ENCODE measurements around the gene LAYN. TPM values are rescaled to one million over a fixed set of nuclear protein-coding genes. Genes with fewer than 3 reads are reported as not detected.

The LAYN gene, protein sequence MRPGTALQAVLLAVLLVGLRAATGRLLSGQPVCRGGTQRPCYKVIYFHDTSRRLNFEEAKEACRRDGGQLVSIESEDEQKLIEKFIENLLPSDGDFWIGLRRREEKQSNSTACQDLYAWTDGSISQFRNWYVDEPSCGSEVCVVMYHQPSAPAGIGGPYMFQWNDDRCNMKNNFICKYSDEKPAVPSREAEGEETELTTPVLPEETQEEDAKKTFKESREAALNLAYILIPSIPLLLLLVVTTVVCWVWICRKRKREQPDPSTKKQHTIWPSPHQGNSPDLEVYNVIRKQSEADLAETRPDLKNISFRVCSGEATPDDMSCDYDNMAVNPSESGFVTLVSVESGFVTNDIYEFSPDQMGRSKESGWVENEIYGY
- 10 to 100 TPM in 1 of 2 experiments, 1 to 10 TPM in 1; 5.6 to 40.1 TPM for total RNA-seq

DNA sequence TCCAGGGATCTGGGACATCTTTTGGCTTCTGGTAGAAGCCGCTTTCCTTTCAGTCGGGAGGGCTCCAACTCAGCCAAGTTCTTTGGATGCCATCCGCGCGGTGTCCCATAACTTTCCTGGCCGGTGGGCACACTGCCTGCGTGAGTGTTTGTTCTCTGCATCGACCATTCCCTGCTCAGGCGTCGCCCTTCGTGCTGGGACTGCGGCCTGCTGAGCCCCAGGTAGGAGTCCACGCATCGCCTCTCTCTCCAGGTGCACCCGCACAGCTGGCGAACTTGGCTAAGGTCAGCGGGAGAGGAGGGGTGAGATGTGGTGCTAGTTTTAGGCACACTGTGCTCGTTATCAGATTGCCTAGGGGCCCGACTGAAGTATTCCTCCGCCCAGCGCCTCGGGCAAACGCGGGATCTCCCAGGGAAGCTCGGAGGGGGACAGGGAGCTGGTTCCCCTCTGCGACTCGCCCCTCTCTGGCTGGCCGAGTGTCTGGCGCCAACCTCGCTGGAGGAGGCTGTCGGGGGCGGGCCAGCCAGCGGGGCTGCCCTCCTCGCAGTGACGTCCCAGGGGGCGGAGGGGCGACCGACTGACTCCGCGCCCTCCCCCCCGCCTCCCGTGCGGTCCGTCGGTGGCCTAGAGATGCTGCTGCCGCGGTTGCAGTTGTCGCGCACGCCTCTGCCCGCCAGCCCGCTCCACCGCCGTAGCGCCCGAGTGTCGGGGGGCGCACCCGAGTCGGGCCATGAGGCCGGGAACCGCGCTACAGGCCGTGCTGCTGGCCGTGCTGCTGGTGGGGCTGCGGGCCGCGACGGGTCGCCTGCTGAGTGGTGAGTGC is at the start of gene LAYN:
Gene LAYN, plus strand, starts transcription at position 607 of the 823 bp plus-strand sequence. Its CDS starts 124 bp downstream, at position 731.
- ATAC-seq (peak; percentile 50), DNase-seq (peak; percentile 59)
- Mint-ChIP-seq H3K4me1 (peaks cover 36% of the 10 kb centered on the region), H3K36me3 (peaks cover 7% of the 10 kb centered on the region), H3K27me3 (peaks cover 83% of the 10 kb centered on the region), H3K9me3 (ENCODE audit: low read depth) (no peaks in the 10 kb centered on the region), H3K4me3 (peak within 1 kb of the TSS; percentile 63), H3K27ac (peak within 1 kb of the TSS; percentile 84)
- CTCF ChIA-PET, result interaction anchor here (1.7 to 2.5 kb wide), 3 partner anchors 9 to 111 kb away, joined by 3 to 9 read pairs (median 5); no protein-coding TSS in a partner anchor

DNA sequence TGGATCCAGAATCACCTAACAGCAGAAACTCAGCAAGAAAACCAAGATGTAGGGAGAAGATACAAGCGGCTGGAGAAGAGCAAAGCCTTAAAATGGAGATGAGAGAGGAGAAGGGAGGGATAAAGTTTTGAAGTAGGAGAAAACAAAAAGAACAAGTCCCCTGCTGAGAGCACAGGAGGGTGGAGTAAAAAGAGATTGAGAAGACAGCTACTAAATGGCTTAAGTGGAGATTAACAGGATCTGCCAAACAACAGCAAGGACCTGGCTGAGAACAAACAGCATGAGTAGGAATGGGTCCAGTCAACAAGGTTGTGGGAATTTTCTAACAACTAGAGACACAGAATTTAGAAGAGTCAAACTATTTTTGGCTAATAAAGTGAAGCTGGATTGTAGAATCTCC is 46.5 kb upstream of the LAYN start:
- no peak overlapping the region for H3K4me3 Mint-ChIP-seq
- H3K9me3 Mint-ChIP-seq (ENCODE audit: low read depth), result no peaks in the 10 kb centered on the region
- no peaks in the 10 kb centered on the region for H3K4me1 Mint-ChIP-seq
- no peaks in the 10 kb centered on the region for H3K36me3 Mint-ChIP-seq
- no peak overlapping the region for H3K27ac Mint-ChIP-seq
- ATAC-seq (no peak), DNase-seq (no peak)
- CTCF ChIA-PET, result no interaction called here
- peaks cover 67% of the 10 kb centered on the region for H3K27me3 Mint-ChIP-seq

DNA sequence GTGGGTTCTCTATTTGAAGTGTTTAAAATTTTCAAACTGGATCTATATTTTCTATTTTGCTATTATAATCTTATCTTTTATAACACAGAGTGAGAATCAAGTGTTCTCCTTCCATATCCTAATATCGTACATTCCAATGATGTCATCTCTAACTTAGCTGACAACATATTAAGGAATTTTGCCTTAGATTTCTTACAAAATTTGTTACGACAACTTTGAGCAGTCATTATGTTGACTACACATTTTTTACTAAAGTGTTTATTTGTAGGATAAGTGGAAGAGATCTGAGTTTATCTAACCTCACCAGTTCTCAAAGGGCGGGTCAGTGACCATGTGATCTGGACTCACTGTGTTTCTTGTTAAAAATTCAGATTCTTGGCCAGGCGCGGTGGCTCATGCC is 41.0 kb upstream of the LAYN start:
- DNase-seq (no peak), ATAC-seq (no peak)
- Mint-ChIP-seq H3K4me1 (no peaks in the 10 kb centered on the region), H3K4me3 (no peak overlapping the region), H3K9me3 (ENCODE audit: low read depth) (no peaks in the 10 kb centered on the region), H3K27ac (no peak overlapping the region), H3K27me3 (peaks cover 75% of the 10 kb centered on the region), H3K36me3 (no peaks in the 10 kb centered on the region)
- CTCF ChIA-PET, result no interaction called here

DNA sequence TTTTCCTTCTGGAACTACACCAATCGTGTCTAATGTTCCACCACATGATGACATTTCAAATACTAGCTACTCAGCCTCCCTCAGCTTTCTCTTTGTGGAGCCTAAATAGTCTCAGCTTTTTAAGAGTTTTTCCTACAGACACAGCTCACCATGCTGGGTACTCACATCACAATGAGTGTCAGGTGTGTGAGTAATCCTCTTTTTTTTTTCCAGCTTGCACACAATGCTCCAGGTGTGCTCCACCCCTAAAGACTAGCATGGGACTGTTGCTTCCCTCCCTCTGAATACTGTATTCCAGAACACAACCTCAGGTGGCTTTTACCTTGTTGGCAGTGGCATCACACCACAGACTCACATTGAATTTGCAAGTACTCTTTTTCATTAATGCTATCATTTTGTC is 40.0 kb upstream of the LAYN start:
- no peak overlapping the region for H3K4me3 Mint-ChIP-seq

DNA sequence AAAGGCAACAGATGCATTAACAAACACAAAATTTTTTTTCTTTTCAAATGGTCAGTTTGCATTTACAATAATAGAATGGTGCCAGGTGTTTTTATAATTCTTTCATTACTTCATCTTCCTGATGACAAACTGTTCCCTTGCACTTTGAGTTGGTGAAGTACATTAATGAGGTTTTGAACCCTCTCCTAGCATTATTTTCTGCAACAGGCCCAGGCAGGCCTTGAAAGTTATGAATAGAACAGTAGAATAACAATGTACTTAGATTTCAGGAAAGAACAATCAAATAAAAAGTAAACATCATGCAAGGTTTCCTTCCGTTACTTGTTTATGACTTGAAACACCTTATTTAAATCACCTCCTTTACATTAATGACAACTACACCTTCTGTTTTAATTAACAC is 37.9 kb upstream of the LAYN start:
- CTCF ChIA-PET, result no interaction called here
- no peaks in the 10 kb centered on the region for H3K4me1 Mint-ChIP-seq
- no peak overlapping the region for H3K4me3 Mint-ChIP-seq
- no peak for DNase-seq
- H3K36me3 Mint-ChIP-seq, result no peaks in the 10 kb centered on the region
- peaks cover 77% of the 10 kb centered on the region for H3K27me3 Mint-ChIP-seq
- H3K27ac Mint-ChIP-seq, result no peak overlapping the region
- no peak for ATAC-seq
- no peaks in the 10 kb centered on the region for H3K9me3 Mint-ChIP-seq (ENCODE audit: low read depth)

More for the DNA sequence above, 40.0 kb upstream of the LAYN start:
- Mint-ChIP-seq H3K27me3 (peaks cover 79% of the 10 kb centered on the region), H3K27ac (no peak overlapping the region), H3K9me3 (ENCODE audit: low read depth) (no peaks in the 10 kb centered on the region), H3K36me3 (no peaks in the 10 kb centered on the region), H3K4me1 (no peaks in the 10 kb centered on the region)
- DNase-seq, result no peak
- CTCF ChIA-PET, result no interaction called here
- no peak for ATAC-seq

DNA sequence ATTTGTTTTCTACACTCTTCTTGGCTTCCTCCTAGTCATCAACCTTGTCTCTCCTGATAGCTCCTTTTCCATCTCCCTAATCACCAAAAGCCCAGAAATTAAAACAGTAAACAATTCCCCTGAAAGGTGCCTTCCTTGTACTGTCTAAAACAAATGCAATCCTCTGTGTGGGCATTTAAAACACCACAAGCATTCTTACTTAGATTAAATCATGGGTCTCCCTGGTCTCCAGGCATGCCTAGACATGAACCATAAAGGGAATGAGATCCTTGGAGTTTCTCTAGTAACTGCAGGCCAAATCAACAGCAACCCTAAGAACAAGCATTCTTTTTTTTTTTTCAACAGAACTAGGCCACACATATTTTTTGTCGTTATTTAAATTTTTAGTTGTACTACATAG is 30.2 kb upstream of the LAYN start:
- Mint-ChIP-seq H3K36me3 (peaks cover 4% of the 10 kb centered on the region), H3K4me1 (peaks cover 15% of the 10 kb centered on the region), H3K27ac (no peak overlapping the region), H3K4me3 (no peak overlapping the region), H3K9me3 (ENCODE audit: low read depth) (no peaks in the 10 kb centered on the region), H3K27me3 (peaks cover 71% of the 10 kb centered on the region)
- ATAC-seq, result no peak
- CTCF ChIA-PET, result no interaction called here
- no peak for DNase-seq

DNA sequence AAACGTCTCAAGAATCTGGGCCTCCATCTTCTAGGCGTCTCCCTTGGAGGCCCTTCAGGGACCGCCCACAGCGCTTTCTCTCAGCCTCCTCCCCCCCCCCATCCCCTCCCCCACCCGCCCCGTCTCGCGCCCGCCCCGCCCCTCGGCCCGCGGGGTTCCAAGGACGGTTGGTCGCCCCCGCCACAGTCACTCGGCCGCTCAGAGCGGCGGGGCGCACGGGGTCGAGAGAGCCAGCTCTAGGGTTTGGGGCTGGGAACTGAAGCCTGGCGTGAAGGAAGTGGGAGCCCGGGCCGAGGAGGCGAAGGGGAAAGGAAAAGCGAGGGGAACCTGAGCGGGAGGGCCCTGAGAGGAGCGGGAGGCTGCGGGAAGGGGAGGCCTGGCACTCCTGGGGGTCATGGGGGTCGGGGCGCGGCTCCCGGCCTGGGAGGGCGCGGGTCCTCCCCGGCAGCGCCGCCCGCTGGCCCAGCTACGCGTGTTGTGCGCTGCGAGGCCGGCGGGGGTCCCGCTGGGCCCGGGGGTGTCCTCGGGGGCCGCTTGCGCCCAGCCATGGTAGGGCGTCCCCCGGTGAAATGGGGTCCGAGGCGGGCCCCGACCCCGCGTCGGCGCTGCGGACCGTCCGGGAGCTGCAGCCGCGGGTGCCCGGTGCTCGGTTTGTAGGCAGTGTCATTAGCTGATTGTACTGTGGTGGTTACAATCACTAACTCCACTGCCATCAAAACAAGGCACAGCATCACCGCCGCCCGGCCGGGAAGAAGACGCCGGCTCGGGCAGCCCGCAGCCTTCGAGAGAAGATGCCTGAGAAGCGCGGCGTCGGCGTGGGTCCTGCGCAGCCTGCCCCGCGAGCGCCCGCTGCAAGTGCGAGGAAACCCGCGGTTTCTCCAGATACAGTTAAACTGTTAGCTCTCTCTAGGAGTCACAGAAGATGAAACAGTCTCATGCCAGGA is 28.0 kb upstream of the LAYN start, which contains the start of gene BTG4:
Gene BTG4, minus strand, starts transcription at position 91 of the 944 bp plus-strand sequence. CDS start 13,610 bp downstream, outside the sequence.
- CTCF ChIA-PET, result interaction anchor here (1.2 to 1.7 kb wide), 4 partner anchors 11 to 27 kb away, joined by 3 to 9 read pairs (median 4); partner anchors contain the start of gene LAYN
- Mint-ChIP-seq H3K4me3 (peak within 1 kb of the TSS; percentile 61), H3K36me3 (peaks cover 4% of the 10 kb centered on the region), H3K27ac (no peak within 1 kb of the TSS), H3K9me3 (ENCODE audit: low read depth) (no peaks in the 10 kb centered on the region), H3K27me3 (peaks cover 60% of the 10 kb centered on the region), H3K4me1 (peaks cover 15% of the 10 kb centered on the region)
- DNase-seq, result no peak
- ATAC-seq, result peak; percentile 72

DNA sequence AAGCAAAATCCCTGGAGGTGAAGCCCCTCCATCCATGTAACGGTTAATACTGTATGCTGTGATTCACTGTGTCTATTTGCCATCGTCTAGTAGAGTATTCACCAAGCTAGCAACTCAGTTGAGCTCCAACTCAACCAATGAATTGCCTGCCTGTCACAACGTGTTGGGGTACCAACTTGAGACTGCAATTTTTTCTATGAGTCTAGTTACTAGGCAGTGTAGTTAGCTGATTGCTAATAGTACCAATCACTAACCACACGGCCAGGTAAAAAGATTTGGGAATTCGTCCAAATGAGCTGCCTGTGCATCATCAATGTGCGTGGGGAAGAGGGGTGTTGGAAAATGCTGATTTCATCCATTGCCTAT is 27.3 kb upstream of the LAYN start:
- H3K27ac Mint-ChIP-seq, result no peak overlapping the region
- ATAC-seq (peak; percentile 36), DNase-seq (no peak)
- peaks cover 5% of the 10 kb centered on the region for H3K36me3 Mint-ChIP-seq
- H3K27me3 Mint-ChIP-seq, result peaks cover 57% of the 10 kb centered on the region
- H3K9me3 Mint-ChIP-seq (ENCODE audit: low read depth), result no peaks in the 10 kb centered on the region
- CTCF ChIA-PET, result interaction anchor here (1.2 to 1.7 kb wide), 4 partner anchors 10 to 27 kb away, joined by 3 to 9 read pairs (median 4); partner anchors contain the start of gene LAYN
- peaks cover 15% of the 10 kb centered on the region for H3K4me1 Mint-ChIP-seq
- peak overlapping the region; percentile 26 for H3K4me3 Mint-ChIP-seq

DNA sequence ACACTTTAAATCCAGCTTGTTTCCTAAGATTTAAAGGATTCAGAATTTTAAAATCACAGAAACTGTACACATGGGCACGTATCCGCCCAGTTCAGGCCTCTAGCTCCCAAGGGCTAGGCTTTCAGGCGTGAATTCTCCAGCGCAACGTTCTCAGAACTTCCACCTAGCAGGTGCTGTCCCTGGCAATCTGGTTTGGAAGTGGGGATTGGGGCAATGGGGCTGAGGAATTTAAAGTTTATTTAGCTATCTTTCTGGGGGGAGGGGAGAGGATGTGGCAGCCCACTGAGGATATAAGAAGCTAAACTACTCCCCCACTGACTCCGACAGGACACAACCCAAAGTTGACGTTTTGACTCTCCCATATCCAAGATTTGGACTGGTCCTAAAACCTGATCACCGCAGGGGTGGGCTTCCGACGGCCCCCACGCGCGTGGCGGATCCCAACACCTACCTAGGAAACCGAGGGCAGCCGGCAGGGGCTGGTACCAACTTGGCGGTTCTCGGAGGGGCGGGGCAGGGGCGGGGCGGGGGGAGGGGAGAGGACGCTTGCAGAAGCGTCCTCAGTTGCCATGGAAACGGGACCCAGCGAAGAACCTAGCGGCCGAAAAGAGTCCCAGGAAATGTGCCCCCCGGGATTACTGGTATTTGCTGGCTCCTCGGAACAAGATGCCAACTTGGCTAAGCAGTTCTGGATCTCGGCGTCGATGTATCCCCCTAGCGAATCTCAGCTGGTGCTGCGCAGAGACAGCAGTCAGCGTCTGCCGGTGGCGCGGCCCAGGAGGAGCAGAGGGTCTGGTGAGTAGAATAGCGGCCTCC is 26.1 kb upstream of the LAYN start, which contains the start of gene HOATZ:
Gene HOATZ, plus strand, starts transcription at position 563 of the 816 bp plus-strand sequence. Its CDS starts 7 bp downstream, at position 570.
- no peak for ATAC-seq
- H3K27me3 Mint-ChIP-seq, result peaks cover 52% of the 10 kb centered on the region
- peak within 1 kb of the TSS; percentile 12 for H3K4me3 Mint-ChIP-seq
- no peak within 1 kb of the TSS for H3K27ac Mint-ChIP-seq
- CTCF ChIA-PET, result interaction anchor here (1.2 to 1.7 kb wide), 3 partner anchors 16 to 26 kb away, joined by 3 to 9 read pairs (median 4); partner anchors contain the start of gene LAYN
- H3K4me1 Mint-ChIP-seq, result peaks cover 15% of the 10 kb centered on the region
- H3K36me3 Mint-ChIP-seq, result peaks cover 5% of the 10 kb centered on the region
- no peaks in the 10 kb centered on the region for H3K9me3 Mint-ChIP-seq (ENCODE audit: low read depth)
- no peak for DNase-seq

DNA sequence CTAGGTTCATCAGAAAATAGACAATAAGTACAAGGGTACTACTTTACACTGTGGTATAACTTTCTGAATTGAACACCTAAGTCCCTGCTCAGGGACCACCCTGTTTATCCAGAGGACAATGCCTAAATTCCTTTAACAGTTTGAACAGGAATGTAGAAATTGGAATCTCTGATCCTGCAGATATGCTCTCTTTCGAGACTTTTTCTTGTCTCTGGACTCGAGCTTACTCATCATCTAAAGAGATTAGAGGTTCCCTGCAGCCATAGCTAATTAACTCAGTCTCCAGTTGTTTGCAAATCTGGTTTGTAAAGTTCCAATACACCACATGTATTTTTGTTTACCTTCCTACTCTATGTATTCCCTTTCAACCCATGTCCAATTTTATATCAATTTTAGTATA is 24.9 kb upstream of the LAYN start:
- ATAC-seq (no peak), DNase-seq (no peak)
- peaks cover 5% of the 10 kb centered on the region for H3K36me3 Mint-ChIP-seq
- H3K4me3 Mint-ChIP-seq, result no peak overlapping the region
- peaks cover 46% of the 10 kb centered on the region for H3K27me3 Mint-ChIP-seq
- H3K27ac Mint-ChIP-seq, result no peak overlapping the region
- H3K4me1 Mint-ChIP-seq, result peaks cover 15% of the 10 kb centered on the region
- CTCF ChIA-PET, result no interaction called here
- no peaks in the 10 kb centered on the region for H3K9me3 Mint-ChIP-seq (ENCODE audit: low read depth)

DNA sequence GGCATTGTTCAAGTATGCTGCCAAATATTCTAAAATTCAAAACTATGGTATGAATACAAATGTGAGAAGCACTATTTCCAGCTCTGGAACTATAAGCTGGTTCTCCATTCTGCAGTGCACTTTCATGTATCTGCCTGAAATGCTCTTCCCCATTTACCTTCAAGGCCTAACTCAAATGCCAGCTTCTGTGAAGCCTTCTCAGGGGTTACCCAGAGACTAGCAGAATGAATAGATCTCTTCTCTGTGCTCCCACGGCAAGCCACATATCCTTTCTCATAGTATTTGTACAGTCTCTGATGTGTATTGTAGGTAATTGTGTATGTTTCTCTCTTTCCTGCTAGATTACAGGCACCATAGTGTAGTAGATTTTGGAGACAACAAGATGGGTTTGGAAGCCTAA is 21.9 kb upstream of the LAYN start:
- peaks cover 46% of the 10 kb centered on the region for H3K27me3 Mint-ChIP-seq
- no peak overlapping the region for H3K27ac Mint-ChIP-seq
- no peaks in the 10 kb centered on the region for H3K9me3 Mint-ChIP-seq (ENCODE audit: low read depth)
- H3K36me3 Mint-ChIP-seq, result peaks cover 3% of the 10 kb centered on the region
- H3K4me1 Mint-ChIP-seq, result peaks cover 7% of the 10 kb centered on the region
- H3K4me3 Mint-ChIP-seq, result no peak overlapping the region
- ATAC-seq (no peak), DNase-seq (no peak)
- CTCF ChIA-PET, result no interaction called here

DNA sequence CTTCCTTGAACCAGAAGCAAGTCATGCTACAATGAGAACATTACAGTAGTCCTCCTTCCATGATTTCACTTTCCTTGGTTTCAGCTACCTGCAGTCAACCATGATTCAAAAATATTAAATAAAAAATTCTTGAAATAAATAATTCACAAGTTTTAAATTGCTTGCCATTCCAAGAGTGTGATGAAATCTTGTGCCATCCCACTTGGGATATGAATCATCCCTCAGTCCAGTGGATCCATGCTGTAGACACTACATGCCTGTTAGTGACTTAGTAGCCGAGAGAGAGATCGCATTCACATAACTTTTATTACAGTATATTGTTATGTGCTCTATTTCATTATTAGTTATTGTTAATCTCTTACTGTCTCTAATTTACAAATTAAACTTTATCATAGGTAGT is 20.0 kb upstream of the LAYN start:
- peaks cover 8% of the 10 kb centered on the region for H3K4me1 Mint-ChIP-seq
- ATAC-seq, result no peak
- peaks cover 1% of the 10 kb centered on the region for H3K36me3 Mint-ChIP-seq
- CTCF ChIA-PET, result no interaction called here
- no peaks in the 10 kb centered on the region for H3K9me3 Mint-ChIP-seq (ENCODE audit: low read depth)
- H3K27me3 Mint-ChIP-seq, result peaks cover 30% of the 10 kb centered on the region
- DNase-seq, result no peak
- H3K4me3 Mint-ChIP-seq, result no peak overlapping the region
- no peak overlapping the region for H3K27ac Mint-ChIP-seq

Measured in activated CD8-positive, alpha-beta memory T cell treated with anti-CD3 and anti-CD28 coated beads, Interleukin-2, amount 10 ng/mL, durations not matched to agents 7 days and 5 days (primary cell).